ENCODE measurements around the gene GOLGA2. TPM values are rescaled to one million over a fixed set of nuclear protein-coding genes. Genes with fewer than 3 reads are reported as not detected.

The GOLGA2 gene
- total RNA-seq, 1 experiment from 2014 or later = 51.0 TPM

DNA sequence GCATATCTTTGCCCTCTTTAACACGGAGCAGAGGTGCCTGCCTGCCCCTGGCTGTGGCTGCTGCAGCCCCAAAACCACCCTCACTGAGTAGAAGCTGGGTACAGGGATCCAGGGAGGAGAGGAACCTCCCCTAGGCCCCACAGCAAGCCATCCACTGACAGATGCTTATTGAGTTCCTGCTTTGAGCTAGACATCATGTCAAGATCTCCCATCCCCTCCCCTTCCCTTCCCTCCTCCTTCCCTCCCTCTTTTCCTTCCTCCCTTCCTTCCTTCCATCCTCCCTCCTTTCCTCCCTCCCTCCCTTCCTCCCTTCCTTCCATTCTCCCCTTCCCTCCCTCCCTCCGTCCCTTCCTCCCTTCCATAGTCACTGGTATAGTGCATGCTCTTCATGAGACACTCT is 29.3 kb downstream of the GOLGA2 start:
- Mint-ChIP-seq H3K4me3 (no peak overlapping the region), H3K9me3 (no peaks in the 10 kb centered on the region; a peak in 1 of 5 replicates), H3K27me3 (ENCODE audit: low read depth) (peaks cover 6% of the 10 kb centered on the region), H3K27ac (no peak overlapping the region; a peak in 1 of 7 replicates), H3K36me3 (ENCODE audit: insufficient read depth in 1 of 3, low read depth in 3 of 3) (peaks cover 9 to 17% (median 12%) of the 10 kb centered on the region in 3 experiments; a peak in 6 of 7 replicates), H3K4me1 (peaks cover 25 to 33% of the 10 kb centered on the region in 2 experiments)
- no peaks in the 10 kb centered on the region for H3K79me1 ChIP-seq (ENCODE audit: insufficient read depth, low read depth, low read length, poor library complexity, severe bottlenecking)
- H4K8ac ChIP-seq (replicated peaks; ENCODE audit: insufficient read length, low read depth, low read length) = no peak overlapping the region
- DNase-seq = no peak
- no peak overlapping the region for H3K4me2 ChIP-seq (ENCODE audit: insufficient read depth, insufficient read length, low read length)
- no peaks in the 10 kb centered on the region for H3K9me3 ChIP-seq (ENCODE audit: control insufficient read depth, low read depth, low read length)
- H2AFZ ChIP-seq (ENCODE audit: low read length) = no peak overlapping the region
- H3K9ac ChIP-seq (ENCODE audit: extremely low read depth, insufficient read length, low read length) = no peak overlapping the region
- peaks cover 4% of the 10 kb centered on the region for H3K23me2 ChIP-seq (ENCODE audit: insufficient read length, low read depth, low read length, poor library complexity, severe bottlenecking)
- H2BK15ac ChIP-seq (ENCODE audit: low read depth, low read length) = no peak overlapping the region
- no peak overlapping the region for H3K27ac ChIP-seq (ENCODE audit: insufficient read length, low read depth, low read length)
- H2AK5ac ChIP-seq (ENCODE audit: insufficient read length, low read length) = no peak overlapping the region
- no peak overlapping the region for H2BK5ac ChIP-seq (ENCODE audit: insufficient read length, low read length)
- H3K14ac ChIP-seq (ENCODE audit: insufficient read depth, low read length) = no peak overlapping the region; the same call in 1 of the 2 replicates
- no peak overlapping the region for H2BK20ac ChIP-seq (ENCODE audit: low read depth, low read length, poor library complexity, severe bottlenecking)
- no peak overlapping the region for H3K56ac ChIP-seq (ENCODE audit: insufficient read length, low read depth, low read length)
- H2BK120ac ChIP-seq (ENCODE audit: low read depth, low read length, poor library complexity, severe bottlenecking) = no peak overlapping the region
- H3K18ac ChIP-seq (ENCODE audit: insufficient read length, low read depth, low read length) = no peak overlapping the region
- TF ChIP-seq, protein P1, sequence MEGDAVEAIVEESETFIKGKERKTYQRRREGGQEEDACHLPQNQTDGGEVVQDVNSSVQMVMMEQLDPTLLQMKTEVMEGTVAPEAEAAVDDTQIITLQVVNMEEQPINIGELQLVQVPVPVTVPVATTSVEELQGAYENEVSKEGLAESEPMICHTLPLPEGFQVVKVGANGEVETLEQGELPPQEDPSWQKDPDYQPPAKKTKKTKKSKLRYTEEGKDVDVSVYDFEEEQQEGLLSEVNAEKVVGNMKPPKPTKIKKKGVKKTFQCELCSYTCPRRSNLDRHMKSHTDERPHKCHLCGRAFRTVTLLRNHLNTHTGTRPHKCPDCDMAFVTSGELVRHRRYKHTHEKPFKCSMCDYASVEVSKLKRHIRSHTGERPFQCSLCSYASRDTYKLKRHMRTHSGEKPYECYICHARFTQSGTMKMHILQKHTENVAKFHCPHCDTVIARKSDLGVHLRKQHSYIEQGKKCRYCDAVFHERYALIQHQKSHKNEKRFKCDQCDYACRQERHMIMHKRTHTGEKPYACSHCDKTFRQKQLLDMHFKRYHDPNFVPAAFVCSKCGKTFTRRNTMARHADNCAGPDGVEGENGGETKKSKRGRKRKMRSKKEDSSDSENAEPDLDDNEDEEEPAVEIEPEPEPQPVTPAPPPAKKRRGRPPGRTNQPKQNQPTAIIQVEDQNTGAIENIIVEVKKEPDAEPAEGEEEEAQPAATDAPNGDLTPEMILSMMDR (conservative IDR thresholded peaks at IDR 0.05) = no peak
- H3K4me1 ChIP-seq (ENCODE audit: insufficient read depth, low read length) = peaks cover 5% of the 10 kb centered on the region; the same call in 1 of the 2 replicates
- H4K20me1 ChIP-seq (ENCODE audit: control insufficient read depth, insufficient read depth, insufficient read length) = peaks cover 5% of the 10 kb centered on the region
- no peaks in the 10 kb centered on the region for H3K79me2 ChIP-seq (ENCODE audit: insufficient read depth, low read length)
- H3K4ac ChIP-seq (ENCODE audit: low read depth, low read length) = no peak overlapping the region
- WGBS (ENCODE audit: extremely low coverage, insufficient read length, low lambda C conversion rate) = no CpG with 5 or more reads among the region's 2 CpGs
- H2BK12ac ChIP-seq (ENCODE audit: insufficient read length, low read depth, low read length) = no peak overlapping the region
- H3K27me3 ChIP-seq (ENCODE audit: insufficient read depth, low read length) = no peaks in the 10 kb centered on the region
- no peak overlapping the region for H4K91ac ChIP-seq (ENCODE audit: insufficient read length, low read depth, low read length)
- no peak overlapping the region for H4K5ac ChIP-seq (ENCODE audit: insufficient read length, low read depth, low read length)
- H3T11ph ChIP-seq (ENCODE audit: low read length) = no peak overlapping the region
- H3K23ac ChIP-seq (ENCODE audit: insufficient read length, low read depth, low read length) = no peak overlapping the region
